ENCODE measurements around the gene GPR149. TPM values are rescaled to one million over a fixed set of nuclear protein-coding genes. Genes with fewer than 3 reads are reported as not detected.

Gene GPR149
- total RNA-seq, 1 donor from 2014 or later: not detected

Other genes starting within 250 kb of the GPR149 start
- 17.6 TPM for gene DHX36, start 105.7 kb downstream of the GPR149 start, total RNA-seq

All from left lobe of liver (tissue), 1 donor.